ENCODE data around the gene AK9. TPM values are rescaled to one million over a fixed set of nuclear protein-coding genes. Genes with fewer than 3 reads are reported as not detected.
"Not testable (repeated sequence)": the region's sequence is repeated elsewhere in the genome, so short reads cannot be mapped to it uniquely, and the experiment has no call there.

Gene AK9
- total and polyA plus RNA-seq, 2 of the 8 experiments (the other 6 are each of a cell fraction or from before 2014, with no cell fraction given): 1.8 to 2.2 TPM

- no peak for TF ChIP-seq CBX8 (IDR thresholded peaks at IDR 0.05; ENCODE audit: borderline replicate concordance, low read depth, low read length)
- TF ChIP-seq SP4 (IDR thresholded peaks at IDR 0.05; ENCODE audit: low read length): no peak
- TF ChIP-seq SIRT6 (IDR thresholded peaks at IDR 0.05; ENCODE audit: low read length): no peak
Observed at GRCh38 chr6:109579361-109579760, 111.6 kb downstream of the AK9 start (continued).

GRCh38 chr6:109569901-109570300, 121.1 kb downstream of the AK9 start:
- CTCF ChIA-PET (ENCODE audit: partially characterized antibody); FAIRE-seq; H2AK5ac ChIP-seq (ENCODE audit: low read depth, low read length): not testable (repeated sequence)

More at GRCh38 chr6:109569901-109570300, 121.1 kb downstream of the AK9 start:
- H2AFZ ChIP-seq (ENCODE audit: low read length); H3K23ac ChIP-seq (ENCODE audit: insufficient read length); H3K18ac ChIP-seq (ENCODE audit: extremely low read depth, low read length); DNase-seq (ENCODE audit: low read depth in 1 of 2, low spot score in 2 of 2); H2BK5ac ChIP-seq (ENCODE audit: low read depth, low read length); H3K9ac ChIP-seq (replicated peaks in 1 of 4; ENCODE audit: extremely low read depth in 1 of 4, low read depth in 3 of 4, low read length in 3 of 4); H2BK15ac ChIP-seq (ENCODE audit: low read length); H4K5ac ChIP-seq (ENCODE audit: insufficient read length, low read depth, low read length); H3K27me3 ChIP-seq (replicated peaks in 1 of 4; ENCODE audit: control insufficient read depth in 3 of 4, extremely low read depth in 1 of 4, insufficient read depth in 3 of 4, low read length in 3 of 4); H3K4me1 ChIP-seq (replicated peaks in 1 of 4; ENCODE audit: control insufficient read depth in 3 of 4, insufficient read depth in 4 of 4, low read length in 3 of 4); H3K4me2 ChIP-seq (ENCODE audit: insufficient read depth in 1 of 2, low read depth in 2 of 2, low read length in 2 of 2); H3K14ac ChIP-seq (ENCODE audit: insufficient read length); H3K4me3 ChIP-seq (ENCODE audit: extremely low read depth in 1 of 4, insufficient read depth in 2 of 4, low read depth in 3 of 4, low read length in 4 of 4); H3K36me3 ChIP-seq (ENCODE audit: control insufficient read depth in 2 of 4, insufficient read depth in 4 of 4, low read length in 3 of 4); H3K79me1 ChIP-seq (ENCODE audit: low read depth, low read length); H3K4ac ChIP-seq (replicated peaks; ENCODE audit: insufficient read length, low read depth, low read length); H4K20me1 ChIP-seq (replicated peaks in 1 of 2; ENCODE audit: control insufficient read depth in 1 of 2, insufficient read depth in 2 of 2, low read length in 2 of 2); H3K23me2 ChIP-seq (ENCODE audit: low read depth, low read length); H3K27ac ChIP-seq (ENCODE audit: low read depth, low read length); H2BK12ac ChIP-seq (ENCODE audit: low read depth, low read length); H3K9me3 ChIP-seq (ENCODE audit: insufficient read depth in 2 of 2, low read depth in 1 of 2, low read length in 1 of 2); H2BK120ac ChIP-seq (replicated peaks; ENCODE audit: low read depth, low read length); H3K56ac ChIP-seq (replicated peaks; ENCODE audit: insufficient read length, low read depth, low read length); H3K79me2 ChIP-seq (ENCODE audit: control insufficient read depth in 1 of 2, insufficient read depth in 2 of 2, low read length in 2 of 2); POLR2A ChIA-PET (ENCODE audit: partially characterized antibody); H4K8ac ChIP-seq (ENCODE audit: extremely low read depth, insufficient read depth, low read length); H4K91ac ChIP-seq (replicated peaks; ENCODE audit: insufficient read length, low read length); H2BK20ac ChIP-seq (ENCODE audit: low read length): not testable (repeated sequence)
- 94% methylated on average over 2 of the region's 2 CpGs; no CpG with 5 or more reads in 1 of the 2 experiments for WGBS, 2 experiments (ENCODE audit: extremely low coverage in 1 of 2, insufficient coverage in 1 of 2, insufficient read length in 1 of 2, insufficient replicate concordance in 2 of 2, low coverage in 1 of 2, low lambda C conversion rate in 2 of 2, missing lambda C conversion rate in 1 of 2)
